Astrocyte (in vitro differentiated cells and primary cell): ENCODE results near the gene IDS.

Experiments
- CTCF ChIP-seq: IDR thresholded peaks from 2 replicates; pipeline ENCODE4 v1.5.1; 2011; ENCODE audit warnings: low read depth, mild to moderate bottlenecking, inconsistent platforms, low read length, moderate library complexity; ENCODE audit not compliant: insufficient read depth
- EZH2 ChIP-seq: IDR thresholded peaks from 2 replicates; pipeline ENCODE4 v1.6.1; 2012; ENCODE audit warnings: mild to moderate bottlenecking, low read length, inconsistent platforms; ENCODE audit not compliant: insufficient read depth

DNA sequence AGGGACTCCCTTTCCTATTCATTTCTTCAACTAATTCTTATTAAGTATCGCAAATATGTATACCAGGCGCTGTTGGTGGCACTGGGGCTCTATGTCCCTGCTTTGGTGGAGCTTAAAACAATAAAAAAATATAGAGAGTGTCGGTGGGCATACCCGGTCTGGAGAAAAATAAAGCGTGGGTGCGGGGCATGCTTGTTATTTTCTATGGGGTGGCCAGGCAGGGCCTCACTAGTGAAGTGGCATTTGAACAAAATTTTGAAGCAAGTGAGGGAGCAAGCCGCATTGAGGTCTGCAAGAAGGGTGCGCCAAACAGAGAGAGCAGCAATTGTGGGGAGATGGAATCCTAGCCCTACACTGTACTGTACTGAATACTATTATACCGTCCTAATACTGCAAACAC is 565 bp upstream of the IDS start:
- TF ChIP-seq CTCF (no peak), EZH2 (no peak)
